NT2/D1 (cell line): ENCODE data around the gene LLGL2.

Experiments
- SUZ12 ChIP-seq: IDR thresholded peaks from 2 replicates; pipeline ENCODE4 v1.6.1; 2011; ENCODE audit not compliant: insufficient read length, insufficient read depth; ENCODE audit errors: extremely low read depth
- YY1 ChIP-seq: IDR thresholded peaks from 2 replicates; pipeline ENCODE4 v1.6.1; 2011; ENCODE audit not compliant: insufficient read length, insufficient read depth
- ZNF274 ChIP-seq: IDR thresholded peaks from 2 replicates; pipeline ENCODE4 v1.6.1; 2011; ENCODE audit warnings: mild to moderate bottlenecking, low read depth, low read length

DNA sequence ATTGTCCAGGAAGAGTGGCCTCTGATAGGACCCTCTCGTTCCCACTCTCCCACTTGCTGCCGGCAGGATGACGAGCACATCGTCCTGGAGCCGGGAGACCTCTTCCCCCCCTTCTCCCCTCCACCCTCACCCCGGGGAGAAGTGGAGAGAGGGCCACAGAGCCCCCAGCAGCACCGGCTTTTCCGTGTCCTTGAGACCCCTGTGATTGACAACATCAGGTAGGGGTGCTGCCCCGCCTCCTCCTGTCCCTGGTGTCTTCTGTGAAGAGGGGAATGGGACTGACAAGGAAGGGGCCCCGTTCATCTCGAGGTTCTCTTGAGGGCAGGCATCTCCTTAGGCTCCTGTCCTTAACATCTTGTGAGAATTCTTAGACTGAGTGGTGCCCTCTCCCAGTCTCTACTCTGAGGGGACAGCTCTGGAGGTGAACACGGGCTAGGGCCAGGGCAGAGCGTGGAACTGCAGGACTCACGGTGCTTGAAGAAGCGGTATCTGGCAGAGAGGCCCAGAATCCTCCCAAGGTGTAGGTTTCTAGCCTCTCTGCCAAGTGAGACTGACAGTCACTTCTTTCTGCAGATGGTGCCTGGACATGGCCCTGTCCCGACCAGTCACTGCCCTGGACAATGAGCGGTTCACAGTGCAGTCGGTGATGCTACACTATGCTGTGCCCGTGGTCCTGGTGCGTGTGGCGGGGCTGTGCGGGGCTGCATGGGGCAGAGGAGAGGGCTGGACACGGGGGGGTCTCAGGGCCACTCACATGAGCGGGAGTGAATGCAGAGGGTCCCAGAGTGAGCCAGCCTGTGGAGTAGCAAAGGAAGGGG lies 36.6 kb upstream of the LLGL2 start:
- TF ChIP-seq ZNF274: no peak
- no peak for TF ChIP-seq YY1
- TF ChIP-seq SUZ12: no peak
